ENCODE measurements around the gene KCNK18. TPM values are rescaled to one million over a fixed set of nuclear protein-coding genes. Genes with fewer than 3 reads are reported as not detected.

The KCNK18 gene
- total RNA-seq (not detected), polyA plus RNA-seq (not detected)
- long read RNA-seq, donor 1, result 0 reads
- long read RNA-seq, donor 2, result 0 reads

- intact Hi-C loops (cut with DNase I), result no loop called here
- H3K27me3 ChIP-seq (ENCODE audit: insufficient read depth in 3 of 3, low read length in 2 of 3), result peaks cover 0 to 2% (median 0%) of the 10 kb centered on the region in 3 donors
- no peaks in the 10 kb centered on the region for H3K36me3 ChIP-seq (ENCODE audit: insufficient read depth in 1 of 2, low read depth in 1 of 2)
- DNase-seq, result no peak
- no peak for ATAC-seq
- TF ChIP-seq CTCF (IDR thresholded peaks at IDR 0.05), result no peak
- 80 to 83% (median 83%) methylated on average over 12 of the region's 12 CpGs for WGBS, 3 donors
- H3K4me3 ChIP-seq, result no peak within 1 kb of the TSS
- no peaks in the 10 kb centered on the region for H3K9me3 ChIP-seq
- no peaks in the 10 kb centered on the region for H3K4me1 ChIP-seq
- H3K27ac ChIP-seq, result no peak within 1 kb of the TSS
Observed at GRCh38 chr10:117197189-117197588, at the start of gene KCNK18. TSS of gene KCNK18 (plus strand) at chr10:117197489. CDS start at chr10:117197489, 0 bp downstream.

- WGBS, 3 donors, result 57 to 66% (median 66%) methylated on average over 3 of the region's 3 CpGs
- H3K27ac ChIP-seq, result no peak overlapping the region
- peaks cover 2% of the 10 kb centered on the region for H3K9me3 ChIP-seq
- H3K36me3 ChIP-seq (ENCODE audit: insufficient read depth in 1 of 2, low read depth in 1 of 2), result no peaks in the 10 kb centered on the region
- H3K4me3 ChIP-seq, result no peak overlapping the region
- intact Hi-C loops (cut with DNase I), result no loop called here
- peak in 1 of 4 donors; percentile 61 for ATAC-seq
- peaks cover 2 to 15% (median 13%) of the 10 kb centered on the region in 3 donors for H3K27me3 ChIP-seq (ENCODE audit: insufficient read depth in 3 of 3, low read length in 2 of 3)
- no peak for TF ChIP-seq CTCF (IDR thresholded peaks at IDR 0.05)
- DNase-seq, result no peak
- no peaks in the 10 kb centered on the region for H3K4me1 ChIP-seq
Observed at GRCh38 chr10:117148284-117148683, 49.0 kb upstream of the KCNK18 start.

GRCh38 chr10:117152668-117153067, 44.6 kb upstream of the KCNK18 start:
- TF ChIP-seq CTCF (IDR thresholded peaks at IDR 0.05), result no peak
- no peak overlapping the region for H3K4me3 ChIP-seq
- H3K27me3 ChIP-seq (ENCODE audit: insufficient read depth in 3 of 3, low read length in 2 of 3), result peaks cover 5 to 34% (median 6%) of the 10 kb centered on the region in 3 donors
- WGBS, 3 donors, result 16 to 37% (median 22%) methylated on average over 3 of the region's 3 CpGs
- H3K9me3 ChIP-seq, result no peaks in the 10 kb centered on the region
- ATAC-seq, result no peak
- no peaks in the 10 kb centered on the region for H3K36me3 ChIP-seq (ENCODE audit: insufficient read depth in 1 of 2, low read depth in 1 of 2)
- DNase-seq, result no peak
- no peaks in the 10 kb centered on the region for H3K4me1 ChIP-seq
- intact Hi-C loops (cut with DNase I), result no loop called here
- no peak overlapping the region for H3K27ac ChIP-seq

- intact Hi-C loops (cut with DNase I), result no loop called here
- no peak for ATAC-seq
Observed at GRCh38 chr10:117158297-117158696, 39.0 kb upstream of the KCNK18 start.

More at GRCh38 chr10:117158297-117158696, 39.0 kb upstream of the KCNK18 start:
- no peaks in the 10 kb centered on the region for H3K9me3 ChIP-seq
- H3K27ac ChIP-seq, result no peak overlapping the region
- TF ChIP-seq CTCF (IDR thresholded peaks at IDR 0.05), result no peak
- peaks cover 7 to 88% (median 23%) of the 10 kb centered on the region in 3 donors for H3K27me3 ChIP-seq (ENCODE audit: insufficient read depth in 3 of 3, low read length in 2 of 3)
- 6 to 16% (median 8%) methylated on average over 2 of the region's 2 CpGs for WGBS, 3 donors
- peaks cover 5% of the 10 kb centered on the region for H3K4me1 ChIP-seq
- H3K4me3 ChIP-seq, result no peak overlapping the region
- H3K36me3 ChIP-seq (ENCODE audit: insufficient read depth in 1 of 2, low read depth in 1 of 2), result no peaks in the 10 kb centered on the region
- no peak for DNase-seq

Measured in psoas muscle (tissue), 8 donors.